Measurements from ENCODE around the gene CCDC187. TPM values are rescaled to one million over a fixed set of nuclear protein-coding genes. Genes with fewer than 3 reads are reported as not detected.

Gene CCDC187
- total RNA-seq, 1 experiment from 2014 or later = 0.04 TPM

DNA sequence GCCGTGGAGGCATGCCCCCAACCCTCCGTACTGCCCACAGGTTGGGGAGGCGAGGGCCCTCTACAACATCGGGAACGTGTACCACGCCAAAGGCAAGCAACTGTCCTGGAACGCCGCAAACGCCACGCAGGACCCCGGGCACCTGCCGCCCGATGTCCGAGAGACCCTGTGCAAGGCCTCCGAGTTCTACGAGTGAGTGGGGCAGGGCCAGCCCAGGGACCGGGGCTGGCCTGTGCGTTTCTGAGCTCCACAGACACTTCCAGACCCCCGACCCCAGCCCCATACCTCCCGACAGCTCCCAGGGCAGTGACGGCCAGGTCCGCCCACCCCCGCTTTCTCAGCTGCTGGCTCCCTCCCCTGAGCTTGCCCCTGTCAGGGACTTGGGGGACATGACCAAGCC is 33.0 kb upstream of the CCDC187 start:
- no peak overlapping the region for H3K4me3 Mint-ChIP-seq
- ATAC-seq (no peak), DNase-seq (ENCODE audit: low spot score) (no peak)
- POLR2A ChIA-PET = no interaction called here
- no peaks in the 10 kb centered on the region for H3K4me1 Mint-ChIP-seq
- CTCF ChIA-PET = interaction anchor here (1.1 to 2.1 kb wide), 3 partner anchors 9 to 26 kb away, joined by 4 to 7 read pairs (median 7); partner anchors contain the start of genes DNLZ and GPSM1
- no peaks in the 10 kb centered on the region for H3K27me3 Mint-ChIP-seq (ENCODE audit: low read depth)
- H3K36me3 Mint-ChIP-seq = no peaks in the 10 kb centered on the region
- H3K27ac Mint-ChIP-seq = no peak overlapping the region
- H3K9me3 Mint-ChIP-seq = no peaks in the 10 kb centered on the region
- TF ChIP-seq, protein P1, sequence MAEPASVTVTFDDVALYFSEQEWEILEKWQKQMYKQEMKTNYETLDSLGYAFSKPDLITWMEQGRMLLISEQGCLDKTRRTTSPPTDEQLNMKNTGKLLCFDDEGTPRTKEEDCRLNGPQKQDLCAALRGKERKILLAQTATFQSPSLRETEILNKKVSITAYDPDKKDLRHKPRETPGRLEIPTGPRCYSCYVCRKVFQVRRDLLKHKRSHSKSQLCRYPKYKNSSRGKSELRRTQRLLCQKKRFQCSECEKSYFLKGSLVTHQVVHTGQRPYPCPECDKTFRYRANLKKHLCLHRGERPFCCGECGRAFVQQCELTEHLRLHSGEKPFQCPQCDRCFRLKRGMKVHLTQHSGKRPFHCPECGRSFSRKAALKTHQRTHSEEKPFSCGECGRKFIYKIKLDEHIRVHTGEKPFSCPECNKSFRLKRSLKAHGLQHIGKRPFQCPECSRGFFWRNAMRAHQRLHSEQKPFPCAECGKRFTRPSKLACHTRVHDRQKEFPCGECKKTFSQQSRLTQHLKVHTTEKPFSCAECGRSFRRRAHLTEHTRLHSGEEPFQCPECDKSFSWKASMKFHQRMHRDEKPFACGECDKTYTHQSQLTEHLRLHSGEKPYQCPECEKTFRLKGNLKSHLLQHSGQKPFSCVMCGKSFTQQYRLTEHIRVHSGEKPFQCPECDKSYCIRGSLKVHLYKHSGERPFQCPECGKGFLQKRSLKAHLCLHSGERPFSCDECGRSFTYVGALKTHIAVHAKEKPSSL (CRISPR knock-in tag; conservative IDR thresholded peaks at IDR 0.05) = no peak
- TF ChIP-seq GTF2I (CRISPR knock-in tag; conservative IDR thresholded peaks at IDR 0.05) = no peak
- no peak for TF ChIP-seq FOXP1 (CRISPR knock-in tag; IDR thresholded peaks at IDR 0.05; ENCODE audit: borderline replicate concordance)
- TF ChIP-seq TEAD4 (CRISPR knock-in tag; IDR thresholded peaks at IDR 0.05) = no peak
- TF ChIP-seq ZNF138 (CRISPR knock-in tag; conservative IDR thresholded peaks at IDR 0.05) = no peak
- no peak for TF ChIP-seq NR2C2 (CRISPR knock-in tag; IDR thresholded peaks at IDR 0.05)
- no peak for TF ChIP-seq NFE2L1 (CRISPR knock-in tag; IDR thresholded peaks at IDR 0.05)
- TF ChIP-seq ZNF423 (CRISPR knock-in tag; IDR thresholded peaks at IDR 0.05) = no peak
- TF ChIP-seq ZNF416 (CRISPR knock-in tag; IDR thresholded peaks at IDR 0.05) = no peak
- TF ChIP-seq, protein P2, sequence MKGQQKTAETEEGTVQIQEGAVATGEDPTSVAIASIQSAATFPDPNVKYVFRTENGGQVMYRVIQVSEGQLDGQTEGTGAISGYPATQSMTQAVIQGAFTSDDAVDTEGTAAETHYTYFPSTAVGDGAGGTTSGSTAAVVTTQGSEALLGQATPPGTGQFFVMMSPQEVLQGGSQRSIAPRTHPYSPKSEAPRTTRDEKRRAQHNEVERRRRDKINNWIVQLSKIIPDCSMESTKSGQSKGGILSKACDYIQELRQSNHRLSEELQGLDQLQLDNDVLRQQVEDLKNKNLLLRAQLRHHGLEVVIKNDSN (CRISPR knock-in tag; IDR thresholded peaks at IDR 0.05) = no peak
- TF ChIP-seq, protein P3, sequence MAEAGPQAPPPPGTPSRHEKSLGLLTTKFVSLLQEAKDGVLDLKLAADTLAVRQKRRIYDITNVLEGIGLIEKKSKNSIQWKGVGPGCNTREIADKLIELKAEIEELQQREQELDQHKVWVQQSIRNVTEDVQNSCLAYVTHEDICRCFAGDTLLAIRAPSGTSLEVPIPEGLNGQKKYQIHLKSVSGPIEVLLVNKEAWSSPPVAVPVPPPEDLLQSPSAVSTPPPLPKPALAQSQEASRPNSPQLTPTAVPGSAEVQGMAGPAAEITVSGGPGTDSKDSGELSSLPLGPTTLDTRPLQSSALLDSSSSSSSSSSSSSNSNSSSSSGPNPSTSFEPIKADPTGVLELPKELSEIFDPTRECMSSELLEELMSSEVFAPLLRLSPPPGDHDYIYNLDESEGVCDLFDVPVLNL (CRISPR knock-in tag; IDR thresholded peaks at IDR 0.05; ENCODE audit: borderline replicate concordance, low read depth) = no peak
- TF ChIP-seq TCF7 (CRISPR knock-in tag; IDR thresholded peaks at IDR 0.05; ENCODE audit: low read depth) = no peak
- TF ChIP-seq, protein P4, sequence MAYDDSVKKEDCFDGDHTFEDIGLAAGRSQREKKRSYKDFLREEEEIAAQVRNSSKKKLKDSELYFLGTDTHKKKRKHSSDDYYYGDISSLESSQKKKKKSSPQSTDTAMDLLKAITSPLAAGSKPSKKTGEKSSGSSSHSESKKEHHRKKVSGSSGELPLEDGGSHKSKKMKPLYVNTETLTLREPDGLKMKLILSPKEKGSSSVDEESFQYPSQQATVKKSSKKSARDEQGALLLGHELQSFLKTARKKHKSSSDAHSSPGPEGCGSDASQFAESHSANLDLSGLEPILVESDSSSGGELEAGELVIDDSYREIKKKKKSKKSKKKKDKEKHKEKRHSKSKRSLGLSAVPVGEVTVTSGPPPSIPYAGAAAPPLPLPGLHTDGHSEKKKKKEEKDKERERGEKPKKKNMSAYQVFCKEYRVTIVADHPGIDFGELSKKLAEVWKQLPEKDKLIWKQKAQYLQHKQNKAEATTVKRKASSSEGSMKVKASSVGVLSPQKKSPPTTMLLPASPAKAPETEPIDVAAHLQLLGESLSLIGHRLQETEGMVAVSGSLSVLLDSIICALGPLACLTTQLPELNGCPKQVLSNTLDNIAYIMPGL (CRISPR knock-in tag; IDR thresholded peaks at IDR 0.05) = no peak

DNA sequence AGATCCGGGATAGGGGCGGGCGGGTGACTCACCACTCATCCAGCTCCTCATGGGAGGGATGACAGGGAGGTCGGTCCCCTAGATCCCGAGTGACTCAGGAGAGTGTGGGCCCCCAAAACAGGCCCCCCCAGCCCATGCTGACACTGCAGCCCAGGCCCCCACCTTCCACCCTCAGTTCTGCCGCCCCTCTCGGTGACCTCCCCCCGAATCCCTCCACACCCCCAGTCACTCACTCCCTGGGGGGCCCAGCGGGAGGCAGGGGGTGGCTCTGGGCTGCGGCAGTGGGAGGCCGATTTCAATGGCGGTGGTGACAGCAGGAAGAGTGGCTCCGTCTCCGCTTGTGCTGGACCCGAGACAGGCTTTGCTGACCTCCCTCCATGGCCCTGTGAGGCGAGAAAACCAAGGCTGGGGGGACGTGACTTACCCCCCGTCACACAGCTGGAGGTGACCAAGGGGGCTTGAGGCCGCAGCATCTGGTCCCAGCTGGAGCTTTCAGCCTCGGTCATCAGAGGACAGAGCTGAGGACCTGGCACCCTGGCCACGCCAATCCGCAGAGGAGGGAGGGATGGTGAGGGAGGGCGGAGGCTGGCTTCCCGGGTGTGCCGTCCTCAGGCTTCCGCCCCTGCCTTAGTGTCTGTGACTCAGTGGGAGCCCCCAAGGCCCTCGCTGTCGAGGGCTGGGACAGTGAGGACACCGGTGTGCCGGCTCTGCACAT is 32.4 kb upstream of the CCDC187 start:
- H3K4me1 Mint-ChIP-seq = no peaks in the 10 kb centered on the region
- ChIA-PET POLR2A (no interaction called here), CTCF (interaction anchor here (1.1 to 2.1 kb wide), 4 partner anchors 9 to 30 kb away, joined by 3 to 7 read pairs (median 6); partner anchors contain the start of genes DNLZ and GPSM1)
- no peaks in the 10 kb centered on the region for H3K27me3 Mint-ChIP-seq (ENCODE audit: low read depth)
- ATAC-seq = no peak
- no peaks in the 10 kb centered on the region for H3K36me3 Mint-ChIP-seq
- H3K27ac Mint-ChIP-seq = no peak overlapping the region
- DNase-seq (ENCODE audit: low spot score) = no peak
- H3K9me3 Mint-ChIP-seq = no peaks in the 10 kb centered on the region
- H3K4me3 Mint-ChIP-seq = no peak overlapping the region
- no peak for TF ChIP-seq RORB (CRISPR knock-in tag; IDR thresholded peaks at IDR 0.05)
- TF ChIP-seq, protein P5, sequence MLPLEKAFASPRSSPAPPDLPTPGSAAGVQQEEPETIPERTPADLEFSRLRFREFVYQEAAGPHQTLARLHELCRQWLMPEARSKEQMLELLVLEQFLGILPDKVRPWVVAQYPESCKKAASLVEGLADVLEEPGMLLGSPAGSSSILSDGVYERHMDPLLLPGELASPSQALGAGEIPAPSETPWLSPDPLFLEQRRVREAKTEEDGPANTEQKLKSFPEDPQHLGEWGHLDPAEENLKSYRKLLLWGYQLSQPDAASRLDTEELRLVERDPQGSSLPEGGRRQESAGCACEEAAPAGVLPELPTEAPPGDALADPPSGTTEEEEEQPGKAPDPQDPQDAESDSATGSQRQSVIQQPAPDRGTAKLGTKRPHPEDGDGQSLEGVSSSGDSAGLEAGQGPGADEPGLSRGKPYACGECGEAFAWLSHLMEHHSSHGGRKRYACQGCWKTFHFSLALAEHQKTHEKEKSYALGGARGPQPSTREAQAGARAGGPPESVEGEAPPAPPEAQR (CRISPR knock-in tag; IDR thresholded peaks at IDR 0.05) = no peak
- TF ChIP-seq, protein P6, sequence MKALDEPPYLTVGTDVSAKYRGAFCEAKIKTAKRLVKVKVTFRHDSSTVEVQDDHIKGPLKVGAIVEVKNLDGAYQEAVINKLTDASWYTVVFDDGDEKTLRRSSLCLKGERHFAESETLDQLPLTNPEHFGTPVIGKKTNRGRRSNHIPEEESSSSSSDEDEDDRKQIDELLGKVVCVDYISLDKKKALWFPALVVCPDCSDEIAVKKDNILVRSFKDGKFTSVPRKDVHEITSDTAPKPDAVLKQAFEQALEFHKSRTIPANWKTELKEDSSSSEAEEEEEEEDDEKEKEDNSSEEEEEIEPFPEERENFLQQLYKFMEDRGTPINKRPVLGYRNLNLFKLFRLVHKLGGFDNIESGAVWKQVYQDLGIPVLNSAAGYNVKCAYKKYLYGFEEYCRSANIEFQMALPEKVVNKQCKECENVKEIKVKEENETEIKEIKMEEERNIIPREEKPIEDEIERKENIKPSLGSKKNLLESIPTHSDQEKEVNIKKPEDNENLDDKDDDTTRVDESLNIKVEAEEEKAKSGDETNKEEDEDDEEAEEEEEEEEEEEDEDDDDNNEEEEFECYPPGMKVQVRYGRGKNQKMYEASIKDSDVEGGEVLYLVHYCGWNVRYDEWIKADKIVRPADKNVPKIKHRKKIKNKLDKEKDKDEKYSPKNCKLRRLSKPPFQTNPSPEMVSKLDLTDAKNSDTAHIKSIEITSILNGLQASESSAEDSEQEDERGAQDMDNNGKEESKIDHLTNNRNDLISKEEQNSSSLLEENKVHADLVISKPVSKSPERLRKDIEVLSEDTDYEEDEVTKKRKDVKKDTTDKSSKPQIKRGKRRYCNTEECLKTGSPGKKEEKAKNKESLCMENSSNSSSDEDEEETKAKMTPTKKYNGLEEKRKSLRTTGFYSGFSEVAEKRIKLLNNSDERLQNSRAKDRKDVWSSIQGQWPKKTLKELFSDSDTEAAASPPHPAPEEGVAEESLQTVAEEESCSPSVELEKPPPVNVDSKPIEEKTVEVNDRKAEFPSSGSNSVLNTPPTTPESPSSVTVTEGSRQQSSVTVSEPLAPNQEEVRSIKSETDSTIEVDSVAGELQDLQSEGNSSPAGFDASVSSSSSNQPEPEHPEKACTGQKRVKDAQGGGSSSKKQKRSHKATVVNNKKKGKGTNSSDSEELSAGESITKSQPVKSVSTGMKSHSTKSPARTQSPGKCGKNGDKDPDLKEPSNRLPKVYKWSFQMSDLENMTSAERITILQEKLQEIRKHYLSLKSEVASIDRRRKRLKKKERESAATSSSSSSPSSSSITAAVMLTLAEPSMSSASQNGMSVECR (CRISPR knock-in tag; IDR thresholded peaks at IDR 0.05; ENCODE audit: borderline replicate concordance) = no peak
- TF ChIP-seq, protein P7, sequence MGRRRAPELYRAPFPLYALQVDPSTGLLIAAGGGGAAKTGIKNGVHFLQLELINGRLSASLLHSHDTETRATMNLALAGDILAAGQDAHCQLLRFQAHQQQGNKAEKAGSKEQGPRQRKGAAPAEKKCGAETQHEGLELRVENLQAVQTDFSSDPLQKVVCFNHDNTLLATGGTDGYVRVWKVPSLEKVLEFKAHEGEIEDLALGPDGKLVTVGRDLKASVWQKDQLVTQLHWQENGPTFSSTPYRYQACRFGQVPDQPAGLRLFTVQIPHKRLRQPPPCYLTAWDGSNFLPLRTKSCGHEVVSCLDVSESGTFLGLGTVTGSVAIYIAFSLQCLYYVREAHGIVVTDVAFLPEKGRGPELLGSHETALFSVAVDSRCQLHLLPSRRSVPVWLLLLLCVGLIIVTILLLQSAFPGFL (CRISPR knock-in tag; IDR thresholded peaks at IDR 0.05; ENCODE audit: borderline replicate concordance) = no peak
- no peak for TF ChIP-seq ZNF396 (CRISPR knock-in tag; IDR thresholded peaks at IDR 0.05; ENCODE audit: borderline replicate concordance)
- TF ChIP-seq NFATC4 (CRISPR knock-in tag; IDR thresholded peaks at IDR 0.05) = no peak
- no peak for TF ChIP-seq ELF4 (CRISPR knock-in tag; IDR thresholded peaks at IDR 0.05; ENCODE audit: low read depth)
- TF ChIP-seq FOXK1 (CRISPR knock-in tag; IDR thresholded peaks at IDR 0.05) = no peak
- no peak for TF ChIP-seq TEAD4 (CRISPR knock-in tag; IDR thresholded peaks at IDR 0.05)
- no peak for TF ChIP-seq NFYB (CRISPR knock-in tag; conservative IDR thresholded peaks at IDR 0.05; ENCODE audit: low read depth)
